ENCODE data around the gene TPSB2. TPM values are rescaled to one million over a fixed set of nuclear protein-coding genes. Genes with fewer than 3 reads are reported as not detected.
"Not testable (repeated sequence)": the region's sequence is repeated elsewhere in the genome, so short reads cannot be mapped to it uniquely, and the experiment has no call there.

TPSB2 gene
- total RNA-seq, 1 donor from 2014 or later, result not detected

- DNase-seq, result no peak
Observed at GRCh38 chr16:1261131-1261892, 31.3 kb upstream of the TPSB2 start.

- no peak for DNase-seq
Observed at GRCh38 chr16:1260101-1260680, 30.2 kb upstream of the TPSB2 start.

GRCh38 chr16:1259760-1260068, 29.7 kb upstream of the TPSB2 start:
- no peak for DNase-seq

GRCh38 chr16:1258906-1259759, 29.1 kb upstream of the TPSB2 start:
- no peak for DNase-seq

GRCh38 chr16:1258225-1258600, 28.2 kb upstream of the TPSB2 start:
- DNase-seq, result no peak

GRCh38 chr16:1257561-1258224, 27.7 kb upstream of the TPSB2 start:
- DNase-seq, result no peak

GRCh38 chr16:1256874-1257322, 26.9 kb upstream of the TPSB2 start:
- DNase-seq, result no peak

GRCh38 chr16:1256296-1256873, 26.4 kb upstream of the TPSB2 start:
- DNase-seq, result not testable (repeated sequence)

- not testable (repeated sequence) for DNase-seq
Observed at GRCh38 chr16:1255276-1256122, 25.5 kb upstream of the TPSB2 start, which contains the start of gene TPSD1. TPSD1 (plus strand) TSS chr16:1256069; CDS start chr16:1256281, 212 bp downstream.

- not testable (repeated sequence) for DNase-seq
Observed at GRCh38 chr16:1254821-1255220, 24.8 kb upstream of the TPSB2 start.

GRCh38 chr16:1253701-1254364, 23.8 kb upstream of the TPSB2 start:
- not testable (repeated sequence) for DNase-seq

GRCh38 chr16:1249031-1249755, 19.2 kb upstream of the TPSB2 start:
- DNase-seq, result not testable (repeated sequence)

GRCh38 chr16:1247903-1248537, 18.0 kb upstream of the TPSB2 start:
- DNase-seq, result not testable (repeated sequence)

GRCh38 chr16:1245452-1246020, 15.6 kb upstream of the TPSB2 start:
- no peak for DNase-seq

- no peak for DNase-seq
Observed at GRCh38 chr16:1244881-1245280, 14.9 kb upstream of the TPSB2 start.

GRCh38 chr16:1243907-1244850, 14.2 kb upstream of the TPSB2 start:
- not testable (repeated sequence) for DNase-seq

- not testable (repeated sequence) for DNase-seq
Observed at GRCh38 chr16:1243363-1243762, 13.4 kb upstream of the TPSB2 start.

GRCh38 chr16:1241081-1241480, 11.1 kb upstream of the TPSB2 start:
- DNase-seq, result not testable (repeated sequence)
